CD4-positive, alpha-beta T cell treated with Interleukin-15 for 1 hour (primary cell): ENCODE measurements around the gene SMYD2.
"Not testable (repeated sequence)": the region's sequence is repeated elsewhere in the genome, so short reads cannot be mapped to it uniquely, and the experiment has no call there.

Experiments
- DNase-seq: peaks from one replicate; pipeline ENCODE4 v3.0.0-alpha.2; 2020

SMYD2 gene

DNA sequence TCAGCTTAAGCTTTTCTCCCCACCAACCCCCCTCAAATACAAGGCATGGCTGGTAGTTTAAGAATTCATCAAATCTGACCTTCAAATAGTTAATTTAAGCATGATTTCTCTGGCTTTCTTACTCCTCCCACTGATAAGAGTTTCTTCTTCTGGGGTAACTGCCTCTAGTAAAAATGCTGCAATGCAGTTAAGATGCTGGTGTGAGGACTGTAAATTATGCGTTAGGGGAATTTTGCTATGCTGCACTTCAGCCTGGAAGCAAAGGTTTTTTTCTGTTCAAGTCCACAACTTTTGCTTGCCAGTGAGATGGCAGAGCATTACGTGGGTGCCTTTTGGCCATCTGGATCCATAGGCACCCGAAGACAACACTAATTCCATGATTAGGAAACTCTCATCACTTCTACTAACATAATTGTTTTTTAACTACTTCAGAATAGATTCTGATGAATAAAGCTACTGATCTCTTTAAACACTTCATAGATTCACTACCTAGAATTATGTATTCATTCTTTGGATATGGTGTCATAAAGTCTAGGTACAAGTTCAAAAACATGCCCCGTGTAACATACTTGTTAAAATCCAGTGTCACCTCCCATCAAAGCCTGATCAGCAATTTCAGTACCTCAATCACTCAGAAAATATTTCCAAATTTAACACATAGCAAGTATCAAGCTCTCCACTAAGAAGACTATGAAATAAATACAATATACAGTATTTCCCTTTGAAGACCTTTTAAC, 8.8 kb upstream of the SMYD2 start:
- DNase-seq: no peak

GRCh38 chr1:214272964-214273533, 7.9 kb upstream of the SMYD2 start:
- no peak for DNase-seq

GRCh38 chr1:214275700-214276099, 5.3 kb upstream of the SMYD2 start:
- not testable (repeated sequence) for DNase-seq

DNA sequence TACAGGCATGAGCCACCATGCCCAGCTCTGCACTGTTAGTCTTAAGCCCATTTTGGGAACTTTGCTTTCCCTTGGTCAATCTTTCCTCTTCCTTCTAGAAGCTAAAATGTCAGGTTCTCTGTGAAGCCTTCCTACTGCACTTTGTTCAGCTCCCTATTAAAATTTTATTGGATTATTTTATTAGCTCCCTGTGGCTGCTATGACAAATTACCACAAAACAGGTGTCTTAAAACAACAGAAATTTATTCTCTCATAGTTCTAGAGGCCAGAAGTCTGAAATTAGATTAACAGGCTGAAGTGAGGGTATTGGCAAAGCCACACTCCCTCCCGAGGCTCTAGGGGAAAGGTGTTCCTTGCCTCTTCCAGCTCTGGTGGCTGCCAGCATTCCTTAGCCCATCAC, 4.2 kb upstream of the SMYD2 start:
- no peak for DNase-seq

DNA sequence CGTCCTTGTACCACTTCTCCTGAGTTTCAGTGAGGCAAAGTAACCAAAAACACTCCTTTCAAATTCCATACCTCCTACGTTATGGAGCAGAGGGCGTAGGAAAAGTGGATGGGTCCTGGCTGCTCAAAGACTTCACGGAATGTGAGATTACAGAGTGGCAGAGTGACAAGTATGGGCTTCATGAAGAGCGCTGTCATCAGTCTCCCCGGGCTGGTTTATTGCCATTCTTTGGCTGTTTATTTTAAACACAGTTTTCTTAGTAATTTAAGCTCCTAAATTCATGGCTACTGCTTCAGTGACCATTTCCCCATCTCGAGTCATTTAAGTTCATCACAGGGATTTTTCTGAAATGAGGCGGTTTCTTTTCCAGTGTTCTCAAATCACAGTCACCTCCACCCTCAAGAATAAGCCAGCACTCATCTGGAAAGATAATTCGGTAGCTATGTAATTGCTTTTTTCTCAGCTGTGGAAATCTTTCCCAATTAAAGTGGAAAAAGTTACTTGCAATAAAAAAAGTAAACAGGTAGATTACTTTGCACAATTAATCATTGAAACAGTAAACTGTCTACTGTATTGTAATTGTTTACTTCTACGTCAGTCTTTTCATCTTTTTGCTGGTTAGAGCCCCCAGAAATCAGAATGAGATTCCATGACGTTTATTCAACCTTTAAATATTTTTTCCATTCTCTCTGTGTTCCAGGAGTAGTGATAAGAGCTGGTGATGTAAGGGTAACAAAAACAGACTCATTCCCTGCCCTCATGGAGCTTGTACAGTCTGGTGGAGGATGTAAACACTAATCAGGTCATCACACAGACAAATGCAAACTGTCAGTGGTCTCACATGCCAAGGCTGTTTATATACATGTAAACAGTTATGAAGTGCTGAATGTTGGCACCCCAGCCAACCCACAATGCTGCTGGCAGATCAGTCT, 3.0 kb upstream of the SMYD2 start:
- DNase-seq: no peak

GRCh38 chr1:214280386-214281020, 456 bp upstream of the SMYD2 start:
- DNase-seq: no peak

DNA sequence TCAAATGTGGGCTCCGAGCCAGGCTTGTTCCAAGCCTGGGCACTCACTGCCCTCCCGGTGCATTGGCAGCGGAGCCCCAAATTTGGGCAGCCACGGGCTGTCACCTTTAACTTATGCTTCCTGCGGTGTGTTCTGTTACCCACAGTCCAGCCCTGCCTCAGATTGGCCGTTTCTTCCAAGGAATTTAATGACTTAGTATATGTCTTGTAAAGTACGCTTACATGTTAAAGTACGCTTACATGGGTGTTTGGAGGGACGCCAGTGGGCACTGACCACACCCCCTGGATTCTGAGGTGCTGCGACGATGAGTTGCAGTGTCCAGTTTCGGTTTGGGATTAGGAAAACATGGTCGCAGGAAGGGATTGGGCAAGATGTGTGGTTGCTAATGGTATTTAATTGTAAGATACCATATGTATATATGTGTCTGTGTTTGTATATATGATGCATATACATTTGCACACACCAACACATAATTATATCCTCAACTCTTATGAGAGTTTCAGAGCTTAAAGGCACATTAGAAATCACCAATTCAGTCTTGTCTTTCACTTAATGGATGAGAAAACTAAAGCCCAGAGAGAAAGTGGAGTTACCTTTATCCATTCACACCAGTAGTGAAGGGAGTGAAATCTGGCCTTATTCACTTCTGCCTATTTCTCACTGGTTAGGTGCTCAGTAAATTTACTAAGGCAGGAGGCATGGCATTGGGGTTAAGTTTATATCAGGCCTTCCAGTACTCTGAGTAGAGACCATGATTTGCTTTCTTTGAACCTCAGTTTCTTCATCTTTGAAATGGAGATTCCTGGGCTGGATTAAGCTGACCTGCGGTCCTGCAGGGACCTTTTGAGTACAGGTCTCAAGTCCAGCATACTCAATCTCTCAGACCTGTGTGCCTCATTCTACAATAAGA, 1.0 kb downstream of the SMYD2 start:
- no peak for DNase-seq

- DNase-seq: no peak
Observed at GRCh38 chr1:214282630-214283242, 1.8 kb downstream of the SMYD2 start.

- DNase-seq: no peak
Observed at GRCh38 chr1:214285610-214286440, 4.9 kb downstream of the SMYD2 start.

GRCh38 chr1:214287884-214288283, 6.9 kb downstream of the SMYD2 start:
- no peak for DNase-seq

GRCh38 chr1:214289574-214290272, 8.8 kb downstream of the SMYD2 start:
- DNase-seq: no peak

- DNase-seq: no peak
Observed at GRCh38 chr1:214290424-214291037, 9.6 kb downstream of the SMYD2 start.

GRCh38 chr1:214292322-214292721, 11.4 kb downstream of the SMYD2 start:
- DNase-seq: no peak

GRCh38 chr1:214295934-214296333, 15.0 kb downstream of the SMYD2 start:
- DNase-seq: no peak

GRCh38 chr1:214296860-214297745, 16.1 kb downstream of the SMYD2 start:
- DNase-seq: no peak

DNA sequence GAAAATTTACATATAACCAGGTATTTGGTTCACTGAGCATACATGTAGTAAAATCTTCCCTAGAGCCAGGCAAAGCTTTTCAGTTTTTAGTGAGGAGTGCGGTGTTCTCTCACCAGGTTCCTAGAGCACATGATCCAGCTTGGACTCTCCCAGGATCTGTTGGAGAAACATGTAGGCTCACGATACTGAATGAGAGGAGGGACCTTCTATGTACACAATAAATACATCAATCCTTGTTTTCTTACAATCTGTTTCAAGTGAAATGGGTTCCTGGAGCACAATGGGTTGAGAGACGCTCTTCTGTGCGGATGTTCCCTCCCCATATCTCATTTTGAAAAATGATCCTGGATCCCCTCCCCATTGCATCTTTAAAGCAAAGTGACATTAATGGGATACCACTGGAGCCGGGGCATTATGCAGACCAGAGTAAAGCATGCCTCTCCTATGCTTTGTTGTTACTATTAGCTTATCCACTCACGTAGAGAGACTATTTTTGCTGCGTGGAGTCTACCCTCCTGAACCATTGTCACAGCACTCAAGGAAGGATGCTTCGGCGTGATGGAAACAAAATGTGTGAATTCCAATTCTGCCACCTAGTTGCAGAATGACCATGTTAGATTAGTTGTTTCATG, 19.3 kb downstream of the SMYD2 start:
- no peak for DNase-seq

- DNase-seq: no peak
Observed at GRCh38 chr1:214301526-214301925, 20.6 kb downstream of the SMYD2 start.
